ENCODE data around the gene KLHL2.
"Not testable (repeated sequence)": the region's sequence is repeated elsewhere in the genome, so short reads cannot be mapped to it uniquely, and the experiment has no call there.

KLHL2 gene

DNA sequence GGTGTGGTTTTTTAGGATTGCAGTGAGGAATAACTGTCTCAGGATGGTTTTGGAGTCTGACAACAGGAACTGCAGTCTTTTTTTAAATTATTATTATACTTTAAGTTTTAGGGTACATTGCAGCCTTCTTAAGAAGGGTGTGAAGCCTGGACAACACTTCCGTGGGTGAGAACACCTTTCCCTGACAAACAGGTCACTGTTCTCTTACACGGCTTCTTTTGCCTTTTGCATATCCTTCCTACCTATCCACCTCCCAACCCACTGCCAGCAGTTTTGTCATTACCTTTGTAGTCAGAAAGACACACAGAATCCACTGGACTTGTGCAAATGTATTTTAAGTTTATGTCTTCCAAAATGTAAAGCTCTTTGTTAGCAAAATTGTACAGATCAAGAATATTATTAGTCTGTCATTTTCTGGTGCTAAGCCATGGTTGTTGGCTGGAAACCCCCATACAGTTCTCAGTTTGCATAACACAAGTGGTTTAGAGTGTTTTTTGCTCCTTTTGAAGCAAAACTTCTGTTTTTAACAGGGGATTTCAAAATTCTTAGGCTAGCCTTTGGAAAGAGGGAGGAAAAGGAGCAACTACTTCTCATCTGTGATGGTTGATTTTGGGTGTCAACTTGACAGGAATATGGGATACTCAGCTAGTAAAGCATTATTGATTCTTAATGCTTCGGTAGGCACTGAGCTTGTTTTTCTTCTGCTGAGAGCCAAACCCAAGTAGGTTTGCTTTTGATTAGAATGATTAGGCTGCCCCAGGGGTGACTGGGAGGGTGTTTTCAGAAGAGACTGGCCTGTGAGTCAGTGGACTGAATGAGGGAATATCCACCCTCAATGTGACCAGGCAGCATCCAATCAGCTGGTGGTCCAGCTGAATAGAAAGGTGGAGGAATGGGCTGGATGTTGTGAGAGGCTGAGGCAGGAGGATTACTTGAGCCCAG is 29.4 kb upstream of the KLHL2 start:
- in situ Hi-C loops (cut with MboI; ENCODE audit: low sequenced_read_pairs, unreplicated experiment): no loop called here
- TF ChIP-seq, protein P1, sequence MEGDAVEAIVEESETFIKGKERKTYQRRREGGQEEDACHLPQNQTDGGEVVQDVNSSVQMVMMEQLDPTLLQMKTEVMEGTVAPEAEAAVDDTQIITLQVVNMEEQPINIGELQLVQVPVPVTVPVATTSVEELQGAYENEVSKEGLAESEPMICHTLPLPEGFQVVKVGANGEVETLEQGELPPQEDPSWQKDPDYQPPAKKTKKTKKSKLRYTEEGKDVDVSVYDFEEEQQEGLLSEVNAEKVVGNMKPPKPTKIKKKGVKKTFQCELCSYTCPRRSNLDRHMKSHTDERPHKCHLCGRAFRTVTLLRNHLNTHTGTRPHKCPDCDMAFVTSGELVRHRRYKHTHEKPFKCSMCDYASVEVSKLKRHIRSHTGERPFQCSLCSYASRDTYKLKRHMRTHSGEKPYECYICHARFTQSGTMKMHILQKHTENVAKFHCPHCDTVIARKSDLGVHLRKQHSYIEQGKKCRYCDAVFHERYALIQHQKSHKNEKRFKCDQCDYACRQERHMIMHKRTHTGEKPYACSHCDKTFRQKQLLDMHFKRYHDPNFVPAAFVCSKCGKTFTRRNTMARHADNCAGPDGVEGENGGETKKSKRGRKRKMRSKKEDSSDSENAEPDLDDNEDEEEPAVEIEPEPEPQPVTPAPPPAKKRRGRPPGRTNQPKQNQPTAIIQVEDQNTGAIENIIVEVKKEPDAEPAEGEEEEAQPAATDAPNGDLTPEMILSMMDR (IDR thresholded peaks at IDR 0.05; ENCODE audit: borderline replicate concordance, control extremely low read depth, extremely low read depth, insufficient read depth, missing control alignments): no peak
- peak; percentile 30 for DNase-seq (ENCODE audit: low spot score)

DNA sequence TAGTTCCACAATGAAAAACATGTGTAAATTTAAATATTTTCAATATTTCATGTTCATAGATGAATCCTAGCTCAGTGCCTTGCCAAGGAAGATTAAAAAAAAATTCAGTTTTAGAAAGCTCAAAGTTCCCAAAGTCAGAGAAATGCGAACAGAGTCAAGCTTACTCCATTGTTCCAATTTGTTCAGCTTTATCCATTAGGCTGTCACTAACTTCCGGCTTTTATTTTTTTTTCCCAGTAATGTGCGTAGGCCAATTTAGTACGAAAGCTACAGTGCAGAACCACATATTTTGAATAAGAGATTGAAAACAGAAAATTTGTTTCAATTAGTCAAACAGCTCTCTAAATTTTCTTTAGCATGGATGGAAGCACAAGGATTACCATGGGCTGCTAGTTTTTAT is 23.1 kb upstream of the KLHL2 start:
- TF ChIP-seq, protein P1 (IDR thresholded peaks at IDR 0.05; ENCODE audit: borderline replicate concordance, control extremely low read depth, extremely low read depth, insufficient read depth, missing control alignments): no peak
- no peak for DNase-seq (ENCODE audit: low spot score)
- in situ Hi-C loops (cut with MboI; ENCODE audit: low sequenced_read_pairs, unreplicated experiment): no loop called here

DNA sequence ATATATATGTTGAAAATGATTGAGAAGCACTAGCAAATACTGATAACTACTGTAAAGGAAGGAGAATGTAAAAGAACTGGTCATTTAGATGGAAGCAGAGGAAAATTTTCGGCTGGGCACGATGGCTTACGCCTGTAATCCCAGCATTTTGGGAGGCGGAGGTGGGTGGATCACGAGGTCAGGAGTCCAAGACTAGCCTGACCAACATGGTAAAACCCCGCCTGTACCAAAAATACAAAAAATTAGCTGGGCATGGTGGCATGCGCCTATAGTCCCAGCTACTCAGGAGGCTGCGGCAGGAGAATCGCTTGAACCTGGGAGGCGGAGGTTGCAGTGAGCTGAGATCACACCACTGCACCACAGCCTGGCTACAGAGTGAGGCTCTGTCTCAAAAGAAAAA is 22.4 kb upstream of the KLHL2 start:
- DNase-seq (ENCODE audit: low spot score); in situ Hi-C loops (cut with MboI; ENCODE audit: low sequenced_read_pairs, unreplicated experiment): not testable (repeated sequence)

DNA sequence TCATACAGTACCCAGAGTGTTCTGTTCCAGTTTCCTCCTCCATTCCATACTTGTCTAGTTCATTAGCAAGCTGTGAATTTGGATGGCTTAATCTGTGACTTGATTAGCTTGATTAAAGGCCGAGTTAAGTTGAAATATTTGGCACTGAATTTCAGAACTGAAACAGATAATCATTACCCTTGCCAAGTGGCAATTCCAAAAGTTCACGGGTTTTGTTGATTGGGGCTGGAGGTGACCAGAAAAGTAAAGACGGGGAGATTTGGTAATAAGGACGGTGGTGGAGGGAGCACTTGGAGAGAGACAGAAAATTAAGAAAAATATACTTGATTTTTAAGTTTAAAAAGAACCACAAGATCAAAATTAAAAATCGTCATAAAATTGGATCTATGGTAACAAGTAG is 21.9 kb upstream of the KLHL2 start:
- DNase-seq (ENCODE audit: low spot score): no peak
- TF ChIP-seq, protein P1 (IDR thresholded peaks at IDR 0.05; ENCODE audit: borderline replicate concordance, control extremely low read depth, extremely low read depth, insufficient read depth, missing control alignments): no peak
- in situ Hi-C loops (cut with MboI; ENCODE audit: low sequenced_read_pairs, unreplicated experiment): no loop called here

DNA sequence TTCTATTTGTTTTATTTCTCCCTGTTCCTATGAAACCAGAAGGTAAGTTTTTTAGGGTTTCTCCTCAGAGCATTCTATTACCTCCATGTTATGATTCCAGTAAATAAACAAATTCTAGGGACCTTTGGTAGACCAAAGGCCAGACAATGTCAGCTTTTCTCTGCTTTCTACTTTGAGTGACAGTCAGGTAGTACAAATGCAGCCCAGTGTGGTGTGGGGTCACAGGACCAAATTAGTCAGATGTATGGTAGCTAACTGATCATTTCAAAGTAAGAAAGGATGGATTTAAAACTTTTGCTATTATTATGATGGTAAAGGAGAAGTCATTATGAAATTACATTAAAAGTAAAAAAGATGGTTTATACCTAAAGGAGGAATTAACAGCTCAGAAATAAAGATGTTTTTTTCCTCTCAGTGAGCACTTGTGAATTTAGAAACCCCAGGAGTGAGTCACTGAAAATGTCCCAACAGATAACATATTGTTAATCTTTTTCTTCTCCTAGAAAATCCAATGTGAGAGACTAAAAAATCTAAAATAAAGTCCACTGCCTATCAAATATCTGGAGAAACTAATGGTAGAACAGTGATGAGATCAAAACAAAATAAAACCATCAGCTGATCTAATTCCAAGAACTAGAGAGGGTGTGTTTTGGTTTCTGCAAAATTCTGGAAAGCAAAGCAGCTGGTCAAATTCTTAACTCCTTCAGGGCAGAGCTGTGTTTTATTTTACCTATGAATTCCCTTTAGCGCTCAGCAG is 16.6 kb upstream of the KLHL2 start:
- no peak for DNase-seq (ENCODE audit: low spot score)
- in situ Hi-C loops (cut with MboI; ENCODE audit: low sequenced_read_pairs, unreplicated experiment): no loop called here
- TF ChIP-seq, protein P1 (IDR thresholded peaks at IDR 0.05; ENCODE audit: borderline replicate concordance, control extremely low read depth, extremely low read depth, insufficient read depth, missing control alignments): no peak

DNA sequence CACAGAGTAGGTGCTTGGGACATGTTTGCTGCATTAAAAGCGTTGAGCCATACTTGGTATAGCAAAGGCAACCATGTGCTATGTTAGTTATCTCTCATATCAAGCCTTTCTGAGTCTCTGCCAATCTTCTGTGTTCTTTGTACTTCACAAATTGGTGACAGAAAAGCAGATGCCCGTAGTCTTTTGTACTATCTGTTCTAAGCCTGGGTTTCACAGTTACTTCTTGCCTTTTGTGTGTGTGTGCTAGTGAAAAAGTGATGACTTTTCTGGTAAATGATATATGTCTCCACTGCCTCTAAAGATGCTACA is 16.1 kb upstream of the KLHL2 start:
- in situ Hi-C loops (cut with MboI; ENCODE audit: low sequenced_read_pairs, unreplicated experiment): no loop called here
- TF ChIP-seq, protein P1 (IDR thresholded peaks at IDR 0.05; ENCODE audit: borderline replicate concordance, control extremely low read depth, extremely low read depth, insufficient read depth, missing control alignments): no peak
- no peak for DNase-seq (ENCODE audit: low spot score)

Data from GM13976 (cell line).